Endodermal cell (in vitro differentiated cells): ENCODE measurements around the gene ZNF775. TPM values are rescaled to one million over a fixed set of nuclear protein-coding genes. Genes with fewer than 3 reads are reported as not detected.
A peak's percentile ranks its signal among the peaks of the same experiment; 100 is the strongest.

Experiments
- DNase-seq: peaks from one replicate; pipeline ENCODE4 v3.0.0-alpha.2; 2017
- H3K27ac ChIP-seq: 2 replicates; pipeline ENCODE4 v1.5.1; 2013; ENCODE audit warnings: mild to moderate bottlenecking, low read depth, low read length, moderate library complexity
- H3K27me3 ChIP-seq: 2 replicates; pipeline ENCODE4 v1.6.1; 2013; ENCODE audit warnings: mild to moderate bottlenecking, low read length, moderate library complexity; ENCODE audit not compliant: insufficient read depth, control insufficient read depth, poor library complexity, severe bottlenecking
- H3K36me3 ChIP-seq: 2 replicates; pipeline ENCODE4 v1.7.0; 2013; ENCODE audit warnings: mild to moderate bottlenecking, low read length, moderate library complexity; ENCODE audit not compliant: control insufficient read depth, insufficient read depth
- H3K4me1 ChIP-seq: one replicate; pipeline ENCODE4 v1.7.0; 2013; ENCODE audit warnings: low read length; ENCODE audit not compliant: control insufficient read depth, insufficient read depth
- H3K4me3 ChIP-seq: 2 replicates; pipeline ENCODE4 v1.5.1; 2013; ENCODE audit warnings: mild to moderate bottlenecking, low read length, moderate library complexity
- H3K9ac ChIP-seq: 2 replicates; pipeline ENCODE4 v1.6.1; 2013; ENCODE audit warnings: mild to moderate bottlenecking, low read length, moderate library complexity; ENCODE audit not compliant: poor library complexity, severe bottlenecking; ENCODE audit errors: extremely low read depth
- H3K9me3 ChIP-seq: 2 replicates; pipeline ENCODE4 v1.6.1; 2013; ENCODE audit warnings: mild to moderate bottlenecking, low read length, moderate library complexity; ENCODE audit not compliant: control insufficient read depth
- H3K27ac Mint-ChIP-seq: 2 replicates; pipeline ENCODE4 v1.8.0; 2020; ENCODE audit warnings: mixed read lengths
- H3K27me3 Mint-ChIP-seq: 2 replicates; pipeline ENCODE4 v1.8.0; 2021; ENCODE audit warnings: mild to moderate bottlenecking, mixed read lengths; ENCODE audit not compliant: insufficient read depth
- H3K36me3 Mint-ChIP-seq: 2 replicates; pipeline ENCODE4 v1.8.0; 2020; ENCODE audit warnings: low read depth, mixed read lengths
- H3K4me1 Mint-ChIP-seq: 2 replicates; pipeline ENCODE4 v1.8.0; 2020; ENCODE audit warnings: mixed read lengths
- H3K4me3 Mint-ChIP-seq: 2 replicates; pipeline ENCODE4 v1.8.0; 2020; ENCODE audit warnings: mild to moderate bottlenecking, moderate library complexity, mixed read lengths
- H3K9me3 Mint-ChIP-seq: 2 replicates; pipeline ENCODE4 v1.8.0; 2020; ENCODE audit warnings: mild to moderate bottlenecking, mixed read lengths
- CTCF ChIP-seq: fragments of 200-600 bp; sonication (generic); conservative IDR thresholded peaks from 2 replicates; pipeline ENCODE4 v1.5.0; 2021; ENCODE audit warnings: antibody characterized with exemption, mild to moderate bottlenecking
- WGBS, 2 experiments: methylation state at CpG; one replicate each; pipeline versions ENCODE4 v1.1.5 to v1.1.7; 2013; ENCODE audit warnings: missing lambda C conversion rate in 2 of 2, mixed read lengths in 1 of 2; ENCODE audit not compliant: insufficient coverage in 1 of 2, insufficient read length in 1 of 2; 5-methylcytosine and 5-hydroxymethylcytosine counted together
- total RNA-seq, 2 donors: library from RNA; stranded (reverse); fragmentation: NEBNext Ultra II Directional in 1 of 2; extraction: Animal tissue kit (Norgen Biotek cat#: 25700) in 1 of 2; gene quantifications; 2 replicates in 1 of 2; 3 replicates in 1 of 2; pipeline ENCODE4 v1.2.1, GENCODE V29; 2021

ZNF775 gene
- total RNA-seq, 2 donors from 2014 or later = 10.0 to 11.3 TPM

- Mint-ChIP-seq H3K9me3 (no peaks in the 10 kb centered on the region), H3K27me3 (peaks cover under 1% of the 10 kb centered on the region), H3K4me3 (no peak overlapping the region), H3K27ac (no peak overlapping the region), H3K36me3 (no peaks in the 10 kb centered on the region), H3K4me1 (no peaks in the 10 kb centered on the region)
- Histone ChIP-seq H3K9ac (no peak overlapping the region), H3K4me3 (no peak overlapping the region), H3K27me3 (no peaks in the 10 kb centered on the region), H3K4me1 (no peaks in the 10 kb centered on the region), H3K36me3 (no peaks in the 10 kb centered on the region), H3K27ac (no peak overlapping the region), H3K9me3 (no peaks in the 10 kb centered on the region)
- DNase-seq = no peak
- peak; percentile 47 for TF ChIP-seq CTCF
- WGBS, 2 experiments = 86 to 94% methylated on average over 3 to 8 of the region's 8 CpGs
These were observed 27.4 kb upstream of the ZNF775 start for GRCh38 chr7:150351587-150352194.

GRCh38 chr7:150355666-150356059 is 23.5 kb upstream of the ZNF775 start:
- WGBS, 2 experiments = 86% methylated on average over 1 of the region's 1 CpG; no CpG with 5 or more reads in 1 of the 2 experiments
- TF ChIP-seq CTCF = no peak
- Mint-ChIP-seq H3K4me1 (no peaks in the 10 kb centered on the region), H3K4me3 (no peak overlapping the region), H3K27ac (no peak overlapping the region), H3K9me3 (no peaks in the 10 kb centered on the region), H3K27me3 (no peaks in the 10 kb centered on the region), H3K36me3 (no peaks in the 10 kb centered on the region)
- H3K9ac ChIP-seq = no peak overlapping the region
- no peak overlapping the region for H3K4me3 ChIP-seq
- no peak overlapping the region for H3K27ac ChIP-seq
- H3K9me3 ChIP-seq = no peaks in the 10 kb centered on the region
- H3K36me3 ChIP-seq = no peaks in the 10 kb centered on the region
- no peaks in the 10 kb centered on the region for H3K4me1 ChIP-seq
- no peaks in the 10 kb centered on the region for H3K27me3 ChIP-seq
- no peak for DNase-seq

GRCh38 chr7:150356265-150356897 is 22.7 kb upstream of the ZNF775 start:
- Mint-ChIP-seq H3K9me3 (no peaks in the 10 kb centered on the region), H3K36me3 (no peaks in the 10 kb centered on the region), H3K4me1 (peaks cover 2% of the 10 kb centered on the region), H3K27me3 (no peaks in the 10 kb centered on the region), H3K4me3 (no peak overlapping the region), H3K27ac (no peak overlapping the region)
- no peak overlapping the region for H3K4me3 ChIP-seq
- no peaks in the 10 kb centered on the region for H3K27me3 ChIP-seq
- H3K27ac ChIP-seq = no peak overlapping the region
- no peaks in the 10 kb centered on the region for H3K4me1 ChIP-seq
- peak; percentile 61 for DNase-seq
- no peak overlapping the region for H3K9ac ChIP-seq
- no peaks in the 10 kb centered on the region for H3K36me3 ChIP-seq
- peak; percentile 82 for TF ChIP-seq CTCF
- WGBS, 2 experiments = 38 to 54% methylated on average over 3 to 6 of the region's 6 CpGs
- no peaks in the 10 kb centered on the region for H3K9me3 ChIP-seq
